ENCODE measurements around the gene MIER2.
"Not testable (repeated sequence)": the region's sequence is repeated elsewhere in the genome, so short reads cannot be mapped to it uniquely, and the experiment has no call there.

The MIER2 gene

GRCh38 chr19:282501-282900 lies 62.1 kb downstream of the MIER2 start:
- no peak for DNase-seq (ENCODE audit: low read depth)

DNA sequence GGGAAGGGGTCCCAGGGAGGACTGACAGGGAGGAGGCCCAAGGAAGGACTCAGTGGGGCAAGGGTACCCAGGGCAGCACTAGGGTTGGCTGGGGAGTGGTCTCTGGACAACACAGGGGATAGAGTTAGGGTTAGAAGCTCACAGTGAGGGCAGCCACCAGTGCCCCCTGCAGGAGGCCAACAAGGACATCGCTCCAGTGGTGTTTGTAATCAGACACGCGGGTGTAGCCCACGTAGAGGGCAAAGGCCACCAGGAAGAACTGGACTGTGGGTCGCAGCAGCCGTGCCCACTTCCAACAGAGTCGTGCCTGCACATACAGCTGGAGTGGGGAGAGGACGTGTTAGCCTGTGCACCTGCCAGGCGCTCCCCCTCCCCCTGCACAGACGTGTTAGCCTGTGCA lies 62.6 kb downstream of the MIER2 start:
- DNase-seq (ENCODE audit: low read depth): no peak

DNA sequence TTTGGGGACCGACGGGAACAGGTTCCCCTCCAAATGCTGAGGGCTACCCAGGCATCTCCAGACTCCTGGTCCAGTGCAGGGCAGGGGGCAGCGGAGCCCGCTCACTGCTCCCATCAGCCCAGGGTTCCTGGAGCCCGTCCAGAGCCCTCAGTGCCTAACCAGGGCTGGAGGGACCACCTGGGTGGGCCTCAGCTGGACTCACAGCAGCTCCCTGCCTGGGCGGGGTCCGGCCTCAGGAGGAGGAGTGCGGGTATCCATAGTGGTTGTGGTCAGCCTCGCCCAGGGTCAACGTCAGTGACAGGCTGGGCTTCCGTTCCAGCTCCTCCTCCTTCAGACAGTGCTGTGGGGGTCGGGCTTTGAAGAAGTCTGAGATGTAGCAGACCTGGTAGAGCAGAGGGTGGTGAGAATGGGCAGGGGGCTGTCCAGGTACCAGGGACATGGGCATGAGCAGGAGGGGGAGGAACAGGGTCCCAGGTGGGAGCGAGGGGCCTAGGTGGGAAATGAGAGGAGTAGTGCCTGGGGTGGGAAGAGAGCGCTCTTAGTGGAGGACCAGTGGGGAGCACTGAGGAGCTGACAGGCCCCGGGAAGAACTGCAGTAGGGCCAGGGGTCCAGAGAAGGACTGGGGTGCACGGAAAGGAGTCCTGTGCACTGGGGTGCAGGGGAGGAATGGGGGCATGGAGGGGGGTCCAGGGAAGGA lies 63.3 kb downstream of the MIER2 start:
- no peak for DNase-seq (ENCODE audit: low read depth)

GRCh38 chr19:280541-281009 lies 64.0 kb downstream of the MIER2 start:
- DNase-seq (ENCODE audit: low read depth): no peak

DNA sequence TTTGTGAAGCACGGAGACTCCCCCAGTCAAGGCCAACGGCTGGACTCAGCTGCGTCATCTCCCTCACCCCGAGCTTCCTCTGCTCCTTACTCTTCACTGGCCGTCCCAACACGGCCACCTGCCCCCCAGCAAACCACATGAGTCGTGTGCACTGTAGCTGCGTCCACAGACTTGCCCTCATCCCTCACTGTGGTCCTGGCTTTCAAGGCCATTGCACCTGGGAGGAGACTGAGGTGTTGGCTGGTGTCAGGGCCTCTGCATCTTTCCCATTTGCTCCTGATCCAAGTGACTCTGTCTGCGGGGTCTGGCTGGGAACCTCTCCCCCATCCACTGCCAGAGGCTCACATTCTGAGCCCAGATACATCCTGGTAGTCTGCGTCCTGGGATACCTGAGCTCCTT lies 64.9 kb downstream of the MIER2 start:
- no peak for DNase-seq (ENCODE audit: low read depth)

DNA sequence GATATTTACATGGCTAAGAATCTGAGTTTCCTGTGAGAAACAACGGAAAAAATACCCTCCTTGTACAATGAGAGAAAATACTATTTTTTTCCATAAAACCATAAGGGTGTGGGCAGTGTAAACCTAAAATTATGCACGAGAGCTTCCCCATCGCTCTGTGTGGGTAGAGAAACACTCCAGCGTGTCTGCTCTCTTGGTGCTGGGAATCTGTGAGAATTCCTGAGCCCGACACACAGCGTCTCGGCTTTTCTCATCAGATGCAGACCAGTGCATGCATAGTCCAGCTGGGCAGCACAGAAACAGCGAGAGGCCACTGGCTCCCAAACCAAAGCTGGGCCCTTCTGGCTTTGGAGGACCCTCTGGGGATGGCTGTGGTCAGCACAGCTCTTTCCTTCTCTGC lies 65.4 kb downstream of the MIER2 start:
- DNase-seq (ENCODE audit: low read depth): no peak

DNA sequence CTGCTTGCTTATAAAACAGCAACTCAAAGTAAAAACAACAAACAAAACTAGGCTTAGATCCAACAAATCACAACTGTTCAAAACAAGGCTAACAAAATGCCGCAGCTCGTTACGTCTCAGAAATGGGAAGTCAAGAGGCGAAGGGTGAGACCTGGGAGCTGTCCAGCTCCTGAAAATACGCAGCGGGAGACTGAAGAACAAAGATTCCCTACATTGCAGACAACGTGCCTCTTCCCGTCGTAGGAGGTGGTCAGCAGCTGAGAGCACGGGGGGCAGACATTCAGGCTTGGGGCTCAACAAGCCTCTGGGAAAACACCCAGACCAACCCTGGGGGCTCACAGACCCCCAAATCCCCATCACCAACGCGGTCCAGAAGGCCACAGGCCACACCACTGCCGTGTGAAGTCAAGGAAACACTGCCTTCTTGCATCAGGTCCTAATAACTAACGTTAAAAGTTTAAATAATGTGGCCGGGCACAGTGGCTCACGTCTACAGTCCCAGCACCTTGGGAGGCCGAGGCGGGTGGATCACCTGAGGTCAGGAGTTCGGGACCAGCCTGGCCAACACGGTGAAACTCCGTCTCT lies 66.9 kb downstream of the MIER2 start:
- no peak for DNase-seq (ENCODE audit: low read depth)

- no peak for DNase-seq (ENCODE audit: low read depth)
These were observed 67.5 kb downstream of the MIER2 start for GRCh38 chr19:277131-277530.

DNA sequence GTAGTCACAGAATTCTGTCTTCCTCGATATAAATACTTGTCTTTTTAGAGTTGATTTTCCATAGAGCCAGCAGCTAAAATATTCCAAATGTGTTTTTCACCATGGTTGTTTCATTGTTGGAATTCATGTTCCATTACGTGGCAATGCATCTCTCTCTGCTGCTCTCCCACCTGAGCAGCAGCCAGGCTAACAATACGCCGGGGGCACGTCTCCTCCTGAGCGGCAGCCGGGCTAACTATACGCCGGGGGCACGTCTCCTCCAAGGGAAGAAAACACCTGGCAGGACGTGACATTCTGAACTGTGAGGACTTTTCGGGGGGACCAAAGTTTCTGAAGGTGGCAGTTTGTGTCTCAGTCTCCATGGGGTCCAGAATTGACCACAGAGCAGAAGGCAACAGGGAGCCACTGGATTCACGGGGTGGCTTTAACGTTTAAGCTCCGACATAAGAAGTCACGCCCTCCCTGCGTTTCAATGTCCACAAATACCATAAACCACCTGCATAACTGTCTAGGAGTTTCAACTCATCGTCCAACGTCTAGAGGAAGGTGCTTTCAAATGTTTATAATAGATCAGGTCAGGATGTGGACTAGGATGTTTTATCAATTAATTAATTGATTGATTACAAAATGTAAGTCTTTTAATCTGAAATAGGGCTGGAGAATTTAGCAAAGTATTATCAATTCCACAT lies 68.5 kb downstream of the MIER2 start:
- DNase-seq (ENCODE audit: low read depth): no peak

DNA sequence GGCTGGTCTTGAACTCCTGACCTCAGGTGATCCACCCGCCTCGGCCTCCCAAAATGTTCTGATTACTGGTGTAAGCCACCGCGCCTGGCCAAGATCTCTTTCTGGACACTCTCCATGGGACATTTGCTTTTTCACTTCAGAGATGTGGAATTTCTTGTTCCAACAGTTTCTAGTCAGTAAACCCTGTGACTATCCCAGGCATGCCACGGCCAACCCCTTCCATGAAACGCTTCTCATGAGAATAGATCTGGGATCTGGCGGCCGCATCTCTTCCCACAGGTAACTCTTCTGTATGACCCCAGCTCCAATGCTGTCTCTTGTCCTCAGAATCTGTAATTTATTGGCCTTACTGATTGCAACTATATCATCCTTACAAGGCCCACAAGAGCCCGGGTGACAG lies 69.6 kb downstream of the MIER2 start:
- DNase-seq (ENCODE audit: low read depth): no peak

- DNase-seq (ENCODE audit: low read depth): no peak
These were observed 71.2 kb downstream of the MIER2 start for GRCh38 chr19:273393-273792.

DNA sequence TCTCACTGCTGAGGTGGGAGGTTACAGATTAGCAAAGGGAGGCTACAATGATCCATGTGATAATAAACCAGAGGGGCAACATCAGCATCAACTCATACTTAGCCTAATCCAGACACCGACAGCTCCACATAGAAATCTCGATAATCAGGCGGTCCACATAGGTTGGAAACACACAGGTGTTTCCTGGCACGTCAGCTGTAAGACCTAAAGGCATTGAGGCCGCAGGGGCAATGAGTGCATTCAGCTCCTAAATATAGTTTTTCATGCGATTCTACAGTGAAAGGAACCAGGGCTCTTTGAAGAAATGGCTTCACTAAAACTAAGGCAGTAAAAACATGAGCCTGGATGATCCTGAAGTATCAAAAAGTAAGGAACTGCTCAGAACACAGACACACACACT lies 72.7 kb downstream of the MIER2 start:
- DNase-seq (ENCODE audit: low read depth): no peak

DNA sequence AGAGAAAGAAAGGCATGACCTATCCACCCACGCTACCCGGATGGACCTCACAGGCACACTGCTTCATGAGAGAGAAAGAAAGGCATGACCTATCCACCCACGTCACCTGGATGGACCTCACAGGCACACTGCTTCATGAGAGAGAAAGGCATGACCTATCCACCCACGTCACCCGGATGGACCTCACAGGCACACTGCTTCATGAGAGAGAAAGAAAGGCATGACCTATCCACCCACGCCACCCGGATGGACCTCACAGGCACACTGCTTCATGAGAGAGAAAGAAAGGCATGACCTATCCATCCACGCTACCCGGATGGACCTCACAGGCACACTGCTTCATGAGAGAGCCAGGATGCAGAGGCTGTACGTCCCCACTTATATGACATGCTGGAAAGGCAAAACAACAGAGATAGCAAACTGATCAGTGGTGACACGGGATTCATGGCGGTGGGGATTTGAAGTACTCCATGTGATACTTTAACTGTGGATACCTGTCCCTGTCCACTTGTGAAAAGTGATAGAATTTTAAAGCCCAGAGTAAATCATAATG lies 73.8 kb downstream of the MIER2 start:
- DNase-seq (ENCODE audit: low read depth): not testable (repeated sequence)

GRCh38 chr19:269241-269640 lies 75.4 kb downstream of the MIER2 start:
- DNase-seq (ENCODE audit: low read depth): no peak

- DNase-seq (ENCODE audit: low read depth): no peak
These were observed 82.5 kb downstream of the MIER2 start for GRCh38 chr19:262125-262524.

GRCh38 chr19:256804-257203 lies 87.8 kb downstream of the MIER2 start:
- DNase-seq (ENCODE audit: low read depth): not testable (repeated sequence)
